ENCODE data around the gene AUTS2.

AUTS2 gene

GRCh38 chr7:70704831-70705346 is 1106.6 kb downstream of the AUTS2 start:
- Histone ChIP-seq H3K9me2 (replicated peaks; ENCODE audit: low read depth, low read length) (no peaks in the 10 kb centered on the region), H4K20me1 (ENCODE audit: insufficient read depth, low read length, poor library complexity, severe bottlenecking) (peaks cover 45% of the 10 kb centered on the region), H3K4me2 (ENCODE audit: low read depth, low read length, poor library complexity, severe bottlenecking) (no peak overlapping the region), H3K36me3 (ENCODE audit: insufficient read depth, low read length) (peaks cover 27% of the 10 kb centered on the region), H3K4me1 (ENCODE audit: insufficient read depth, low read length, poor library complexity, severe bottlenecking) (peaks cover 32% of the 10 kb centered on the region), H3K9ac (ENCODE audit: low read depth, low read length, poor library complexity, severe bottlenecking) (no peak overlapping the region), H3K4me3 (ENCODE audit: low read length, poor library complexity, severe bottlenecking) (no peak overlapping the region), H3K79me2 (ENCODE audit: insufficient read depth, low read length) (peaks cover 98% of the 10 kb centered on the region), H3K9me3 (ENCODE audit: insufficient read depth, low read depth, low read length) (no peaks in the 10 kb centered on the region), H2AFZ (ENCODE audit: low read length) (no peak overlapping the region), H3F3A (ENCODE audit: low read depth) (no peaks in the 10 kb centered on the region), H3K27me3 (ENCODE audit: insufficient read depth, low read length, poor library complexity, severe bottlenecking) (no peaks in the 10 kb centered on the region)
- TF ChIP-seq CTCF (conservative IDR thresholded peaks at IDR 0.05; ENCODE audit: low read length) (no peak), EZH2phosphoT487 (IDR thresholded peaks at IDR 0.05; ENCODE audit: borderline replicate concordance) (no peak)

GRCh38 chr7:70706204-70706603 is 1107.9 kb downstream of the AUTS2 start:
- H3K4me3 ChIP-seq (ENCODE audit: low read length, poor library complexity, severe bottlenecking), result no peak overlapping the region
- H4K20me1 ChIP-seq (ENCODE audit: insufficient read depth, low read length, poor library complexity, severe bottlenecking), result peaks cover 43% of the 10 kb centered on the region
- no peaks in the 10 kb centered on the region for H3K9me2 ChIP-seq (replicated peaks; ENCODE audit: low read depth, low read length)
- no peaks in the 10 kb centered on the region for H3F3A ChIP-seq (ENCODE audit: low read depth)
- H3K27me3 ChIP-seq (ENCODE audit: insufficient read depth, low read length, poor library complexity, severe bottlenecking), result no peaks in the 10 kb centered on the region
- H3K79me2 ChIP-seq (ENCODE audit: insufficient read depth, low read length), result peaks cover 98% of the 10 kb centered on the region
- no peaks in the 10 kb centered on the region for H3K9me3 ChIP-seq (ENCODE audit: insufficient read depth, low read depth, low read length)
- H2AFZ ChIP-seq (ENCODE audit: low read length), result no peak overlapping the region
- peaks cover 32% of the 10 kb centered on the region for H3K4me1 ChIP-seq (ENCODE audit: insufficient read depth, low read length, poor library complexity, severe bottlenecking)
- H3K9ac ChIP-seq (ENCODE audit: low read depth, low read length, poor library complexity, severe bottlenecking), result no peak overlapping the region
- peaks cover 27% of the 10 kb centered on the region for H3K36me3 ChIP-seq (ENCODE audit: insufficient read depth, low read length)
- H3K4me2 ChIP-seq (ENCODE audit: low read depth, low read length, poor library complexity, severe bottlenecking), result no peak overlapping the region
- TF ChIP-seq CTCF (conservative IDR thresholded peaks at IDR 0.05; ENCODE audit: low read length), result no peak
- TF ChIP-seq EZH2phosphoT487 (IDR thresholded peaks at IDR 0.05; ENCODE audit: borderline replicate concordance), result no peak

DNA sequence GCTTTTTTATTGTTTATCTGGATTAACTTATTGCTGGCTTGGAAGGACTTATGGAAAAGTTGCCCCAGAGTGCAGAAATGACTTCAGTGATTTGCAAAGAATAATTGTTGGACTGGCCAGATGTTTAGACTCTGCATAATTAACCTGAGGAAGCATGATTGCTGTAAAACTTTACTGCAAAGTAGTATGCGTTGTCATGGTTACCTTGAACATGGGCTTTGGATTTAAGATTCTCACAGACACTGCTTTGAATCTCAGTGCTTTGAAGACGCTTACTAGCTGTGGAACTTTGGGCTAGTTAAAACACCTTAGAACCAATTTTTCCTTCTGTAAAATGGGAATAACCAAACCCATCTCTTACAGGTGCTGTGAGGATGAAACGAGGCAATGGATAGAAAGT is 1108.4 kb downstream of the AUTS2 start:
- Histone ChIP-seq H4K20me1 (ENCODE audit: insufficient read depth, low read length, poor library complexity, severe bottlenecking) (peaks cover 40% of the 10 kb centered on the region), H2AFZ (ENCODE audit: low read length) (no peak overlapping the region), H3K4me1 (ENCODE audit: insufficient read depth, low read length, poor library complexity, severe bottlenecking) (peaks cover 29% of the 10 kb centered on the region)

More for the DNA sequence above, 1108.4 kb downstream of the AUTS2 start:
- peaks cover 27% of the 10 kb centered on the region for H3K36me3 ChIP-seq (ENCODE audit: insufficient read depth, low read length)
- H3K9me3 ChIP-seq (ENCODE audit: insufficient read depth, low read depth, low read length), result no peaks in the 10 kb centered on the region
- no peaks in the 10 kb centered on the region for H3K9me2 ChIP-seq (replicated peaks; ENCODE audit: low read depth, low read length)
- H3F3A ChIP-seq (ENCODE audit: low read depth), result no peaks in the 10 kb centered on the region
- no peak overlapping the region for H3K4me2 ChIP-seq (ENCODE audit: low read depth, low read length, poor library complexity, severe bottlenecking)
- H3K79me2 ChIP-seq (ENCODE audit: insufficient read depth, low read length), result peaks cover 98% of the 10 kb centered on the region
- no peak overlapping the region for H3K4me3 ChIP-seq (ENCODE audit: low read length, poor library complexity, severe bottlenecking)
- H3K9ac ChIP-seq (ENCODE audit: low read depth, low read length, poor library complexity, severe bottlenecking), result no peak overlapping the region
- H3K27me3 ChIP-seq (ENCODE audit: insufficient read depth, low read length, poor library complexity, severe bottlenecking), result no peaks in the 10 kb centered on the region
- TF ChIP-seq EZH2phosphoT487 (IDR thresholded peaks at IDR 0.05; ENCODE audit: borderline replicate concordance), result no peak
- no peak for TF ChIP-seq CTCF (conservative IDR thresholded peaks at IDR 0.05; ENCODE audit: low read length)
